H1 (cell line): ENCODE measurements around the gene HS6ST2. TPM values are rescaled to one million over a fixed set of nuclear protein-coding genes. Genes with fewer than 3 reads are reported as not detected.

Experiments used
- CTCF ChIA-PET: fragments of 300-600 bp; sonication (Branson Sonifier 250); formaldehyde crosslinking; loops from one replicate; lab custom pipeline; 2021; ENCODE audit not compliant: partially characterized antibody; lab: Charles Lee
- POLR2A ChIA-PET: fragments of 300-600 bp; sonication (Branson Sonifier 250); formaldehyde crosslinking; loops from one replicate; lab custom pipeline; 2021; ENCODE audit warnings: inconsistent platforms; ENCODE audit not compliant: partially characterized antibody; lab: Charles Lee
- DNase-seq, 2 experiments: peaks; one replicate each; pipeline versions ENCODE4 v3.0.0 to v3.0.0-alpha.2; 2010 to 2022; ENCODE audit warnings: low spot score in 2 of 2, low read depth in 1 of 2, mixed read lengths in 1 of 2
- FAIRE-seq: peaks from 2 replicates; lab custom pipeline; 2011; peaks lifted over from hg19 to GRCh38; lab: Jason Lieb, UNC
- H2AFZ ChIP-seq: 2 replicates; pipeline ENCODE4 v1.8.1; 2012; ENCODE audit warnings: low read length, inconsistent platforms
- H2AK5ac ChIP-seq: 2 replicates; pipeline ENCODE4 v1.6.1; 2013; ENCODE audit warnings: low read depth, low read length
- H2BK120ac ChIP-seq: replicated peaks from 2 replicates; pipeline ENCODE3; 2013; ENCODE audit warnings: low read depth, low read length, inconsistent platforms
- H2BK12ac ChIP-seq: 2 replicates; pipeline ENCODE4 v1.6.1; 2013; ENCODE audit warnings: low read depth, low read length
- H2BK15ac ChIP-seq: 2 replicates; pipeline ENCODE4 v1.6.1; 2013; ENCODE audit warnings: low read length
- H2BK20ac ChIP-seq: 2 replicates; pipeline ENCODE4 v1.6.1; 2013; ENCODE audit warnings: low read length
- H2BK5ac ChIP-seq: 2 replicates; pipeline ENCODE4 v1.6.1; 2013; ENCODE audit warnings: low read depth, low read length
- H3K14ac ChIP-seq: 2 replicates; pipeline ENCODE4 v1.6.1; 2013; ENCODE audit warnings: inconsistent platforms; ENCODE audit not compliant: insufficient read length
- H3K18ac ChIP-seq: 2 replicates; pipeline ENCODE4 v1.6.1; 2013; ENCODE audit warnings: low read length; ENCODE audit errors: extremely low read depth
- H3K23ac ChIP-seq: 2 replicates; pipeline ENCODE4 v1.6.1; 2013; ENCODE audit warnings: inconsistent platforms; ENCODE audit not compliant: insufficient read length
- H3K23me2 ChIP-seq: 2 replicates; pipeline ENCODE4 v1.6.1; 2013; ENCODE audit warnings: low read depth, low read length
- H3K27ac ChIP-seq: 2 replicates; pipeline ENCODE4 v1.6.1; 2011; ENCODE audit warnings: low read depth, low read length, inconsistent platforms
- H3K27me3 ChIP-seq, 4 experiments: replicated peaks in 1 of 4; 1 replicate in 1 of 4; 2 replicates in 3 of 4; pipeline versions ENCODE4 v1.6.1 to v1.8.1; 2011 to 2013; ENCODE audit warnings: low read length in 3 of 4, mild to moderate bottlenecking in 3 of 4, inconsistent platforms in 2 of 4, mixed read lengths in 2 of 4, moderate library complexity in 1 of 4; ENCODE audit not compliant: control insufficient read depth in 3 of 4, insufficient read depth in 3 of 4; ENCODE audit errors: extremely low read depth in 1 of 4
- H3K36me3 ChIP-seq, 4 experiments: 2 replicates each; pipeline versions ENCODE4 v1.6.1 to v1.8.1; 2011 to 2013; ENCODE audit warnings: mild to moderate bottlenecking in 4 of 4, low read length in 3 of 4, moderate library complexity in 2 of 4, control low read depth in 1 of 4, inconsistent platforms in 1 of 4; ENCODE audit not compliant: insufficient read depth in 4 of 4, control insufficient read depth in 2 of 4
- H3K4ac ChIP-seq: replicated peaks from 2 replicates; pipeline ENCODE3; 2013; ENCODE audit warnings: low read length, low read depth, mixed read lengths, inconsistent platforms; ENCODE audit not compliant: insufficient read length
- H3K4me1 ChIP-seq, 4 experiments: replicated peaks in 1 of 4; 1 replicate in 1 of 4; 2 replicates in 3 of 4; pipeline versions ENCODE4 v1.6.1 to v1.8.1; 2011 to 2013; ENCODE audit warnings: low read length in 3 of 4, inconsistent platforms in 2 of 4, mixed read lengths in 1 of 4; ENCODE audit not compliant: insufficient read depth in 4 of 4, control insufficient read depth in 3 of 4
- H3K4me2 ChIP-seq, 2 experiments: 2 replicates each; pipeline versions ENCODE4 v1.6.1 to v1.8.1; 2011 to 2013; ENCODE audit warnings: low read depth in 2 of 2, low read length in 2 of 2, control low read depth in 1 of 2, inconsistent platforms in 1 of 2, mild to moderate bottlenecking in 1 of 2; ENCODE audit not compliant: insufficient read depth in 1 of 2
- H3K4me3 ChIP-seq, 4 experiments: fragments of 200-600, 300-600 bp in 1 of 4; sonication (generic), shearing (Covaris generic), sonication (Bioruptor Twin) in 1 of 4; 2 replicates each; pipeline versions ENCODE4 v1.5.1 to v1.8.1; 2011 to 2016; ENCODE audit warnings: low read length in 4 of 4, low read depth in 3 of 4, control low read depth in 2 of 4, inconsistent platforms in 2 of 4, mild to moderate bottlenecking in 2 of 4, mixed read lengths in 1 of 4, moderate library complexity in 1 of 4; ENCODE audit not compliant: insufficient read depth in 2 of 4; ENCODE audit errors: extremely low read depth in 1 of 4
- H3K56ac ChIP-seq: replicated peaks from 2 replicates; pipeline ENCODE3; 2013; ENCODE audit warnings: low read depth, mild to moderate bottlenecking, mixed read lengths, low read length, inconsistent platforms; ENCODE audit not compliant: insufficient read length
- H3K79me1 ChIP-seq: 2 replicates; pipeline ENCODE4 v1.6.1; 2013; ENCODE audit warnings: low read depth, low read length, control low read depth
- H3K79me2 ChIP-seq, 2 experiments: 2 replicates each; pipeline versions ENCODE4 v1.6.1 to v1.8.1; 2012 to 2013; ENCODE audit warnings: low read length in 2 of 2, mild to moderate bottlenecking in 2 of 2, inconsistent platforms in 1 of 2; ENCODE audit not compliant: insufficient read depth in 2 of 2, control insufficient read depth in 1 of 2
- H3K9ac ChIP-seq, 4 experiments: replicated peaks in 1 of 4; 1 replicate in 1 of 4; 2 replicates in 3 of 4; pipeline versions ENCODE4 v1.6.1 to v1.8.1; 2011 to 2013; ENCODE audit warnings: low read depth in 3 of 4, low read length in 3 of 4, control low read depth in 2 of 4, mild to moderate bottlenecking in 2 of 4, moderate library complexity in 2 of 4, inconsistent platforms in 1 of 4; ENCODE audit errors: extremely low read depth in 1 of 4
- H3K9me3 ChIP-seq, 2 experiments: 2 replicates each; pipeline versions ENCODE4 v1.6.1 to v1.8.1; 2012 to 2013; ENCODE audit warnings: mild to moderate bottlenecking in 2 of 2, moderate library complexity in 2 of 2, control low read depth in 1 of 2, inconsistent platforms in 1 of 2, low read depth in 1 of 2, low read length in 1 of 2, mixed read lengths in 1 of 2; ENCODE audit not compliant: insufficient read depth in 2 of 2
- H4K20me1 ChIP-seq, 2 experiments: replicated peaks in 1 of 2; 2 replicates each; pipeline versions ENCODE3 to v1.8.1; 2011 to 2013; ENCODE audit warnings: inconsistent platforms in 2 of 2, low read length in 2 of 2, mild to moderate bottlenecking in 1 of 2; ENCODE audit not compliant: insufficient read depth in 2 of 2, control insufficient read depth in 1 of 2
- H4K5ac ChIP-seq: 2 replicates; pipeline ENCODE4 v1.6.1; 2013; ENCODE audit warnings: low read length, low read depth, mixed read lengths, inconsistent platforms; ENCODE audit not compliant: insufficient read length
- H4K8ac ChIP-seq: 2 replicates; pipeline ENCODE4 v1.8.0; 2013; ENCODE audit warnings: mild to moderate bottlenecking, moderate library complexity, low read length, inconsistent platforms; ENCODE audit not compliant: insufficient read depth; ENCODE audit errors: extremely low read depth
- H4K91ac ChIP-seq: replicated peaks from 2 replicates; pipeline ENCODE3; 2013; ENCODE audit warnings: low read length, mixed read lengths, inconsistent platforms; ENCODE audit not compliant: insufficient read length
- MAX ChIP-seq: IDR thresholded peaks from 2 replicates; pipeline ENCODE4 v1.6.1; 2012; ENCODE audit warnings: inconsistent platforms
- RFX5 ChIP-seq: IDR thresholded peaks from 2 replicates; pipeline ENCODE4 v1.6.1; 2011; ENCODE audit warnings: low read depth, low read length, improper control_type of control experiment, borderline replicate concordance
- SIN3A ChIP-seq, 2 experiments: IDR thresholded peaks in 1 of 2; conservative IDR thresholded peaks in 1 of 2; 2 replicates each; pipeline ENCODE4 v1.6.1; 2011 to 2012; ENCODE audit warnings: low read length in 2 of 2, improper control_type of control experiment in 1 of 2, low read depth in 1 of 2, mild to moderate bottlenecking in 1 of 2
- SIRT6 ChIP-seq: IDR thresholded peaks from one replicate; pipeline ENCODE4 v1.7.1; 2012; ENCODE audit warnings: low read length, inconsistent platforms
- WGBS, 2 experiments: shearing (Covaris generic) in 1 of 2; methylation state at CpG; one replicate each; pipeline versions ENCODE4 v1.1.6 to v1.1.7; 2013 to 2015; ENCODE audit warnings: low lambda C conversion rate in 2 of 2, mixed read lengths in 2 of 2, inconsistent platforms in 1 of 2, low coverage in 1 of 2, missing lambda C conversion rate in 1 of 2; ENCODE audit not compliant: insufficient replicate concordance in 2 of 2, insufficient coverage in 1 of 2, insufficient read length in 1 of 2; ENCODE audit errors: extremely low coverage in 1 of 2, missing lambda C conversion rate in 1 of 2; 5-methylcytosine and 5-hydroxymethylcytosine counted together
- polyA plus RNA-seq, 7 experiments: library from polyadenylated mRNA; depleted of rRNA in 3 of 7; stranded (reverse) in 5 of 7; unstranded in 2 of 7; fragments of >200 nt in 5 of 7; fragments of 200-250 nt in 2 of 7; gene quantifications; 1 replicate in 5 of 7; 2 replicates in 1 of 7; 4 replicates in 1 of 7; pipeline versions ENCODE4 v1.2.1 to v1.2.3, GENCODE V29; 2011 to 2013; ENCODE audit warnings: missing spikeins in 2 of 7, mixed read lengths in 2 of 7
- total RNA-seq: library from RNA; stranded (reverse); fragmentation: NEBNext Ultra II Directional; extraction: Animal tissue kit (Norgen Biotek cat#: 25700); gene quantifications from 2 replicates; pipeline ENCODE4 v1.2.1, GENCODE V29; 2021

HS6ST2 gene
- total and polyA plus RNA-seq, 2 of the 8 experiments (the other 6 are each of a cell fraction or from before 2014, with no cell fraction given) = 3.9 TPM

- no peaks in the 10 kb centered on the region for H3K36me3 ChIP-seq
- no peaks in the 10 kb centered on the region for H3K23me2 ChIP-seq
- no peaks in the 10 kb centered on the region for H4K20me1 ChIP-seq
- H4K8ac ChIP-seq = no peak overlapping the region
- no peak overlapping the region for H2BK20ac ChIP-seq
- H3K4ac ChIP-seq = no peak overlapping the region
- no peak overlapping the region for H2BK15ac ChIP-seq
- no peak overlapping the region for H3K14ac ChIP-seq
- H3K79me1 ChIP-seq = no peaks in the 10 kb centered on the region
- H3K4me2 ChIP-seq = no peak overlapping the region
- H3K9ac ChIP-seq = no peak overlapping the region
- H3K4me3 ChIP-seq = no peak overlapping the region
- no peaks in the 10 kb centered on the region for H3K27me3 ChIP-seq
- H2BK120ac ChIP-seq = no peak overlapping the region
- no peaks in the 10 kb centered on the region for H3K9me3 ChIP-seq
- no peak for FAIRE-seq
- no peak overlapping the region for H3K18ac ChIP-seq
- H2BK5ac ChIP-seq = no peak overlapping the region
- H2AFZ ChIP-seq = no peak overlapping the region
- H3K56ac ChIP-seq = no peak overlapping the region
- WGBS, 2 experiments = 84% methylated on average over 3 of the region's 3 CpGs; no CpG with 5 or more reads in 1 of the 2 experiments
- DNase-seq = no peak
- no peak overlapping the region for H2AK5ac ChIP-seq
- no peak overlapping the region for H3K27ac ChIP-seq
- no peaks in the 10 kb centered on the region for H3K79me2 ChIP-seq
- H3K4me1 ChIP-seq = no peaks in the 10 kb centered on the region
- H4K5ac ChIP-seq = no peak overlapping the region
- H3K23ac ChIP-seq = no peak overlapping the region
- no peak overlapping the region for H4K91ac ChIP-seq
- no peak overlapping the region for H2BK12ac ChIP-seq
- ChIA-PET POLR2A (no interaction called here), CTCF (interaction anchor here (0.6 to 1.7 kb wide), 3 partner anchors 22 to 737 kb away, joined by 3 to 7 read pairs (median 3); no protein-coding TSS in a partner anchor)
- TF ChIP-seq RFX5 (no peak), SIN3A (conservative IDR thresholded peaks at IDR 0.05 in 1 of 2, IDR thresholded peaks at IDR 0.05 in 1 of 2; ENCODE audit: low read depth in 1 of 2, low read length in 2 of 2) (no peak), MAX (no peak), SIRT6 (no peak)
Measured at GRCh38 chrX:132591719-132592275, 366.6 kb downstream of the HS6ST2 start.
